Karpas-422 (cell line): ENCODE measurements around the gene OSR1. TPM values are rescaled to one million over a fixed set of nuclear protein-coding genes. Genes with fewer than 3 reads are reported as not detected.
A peak's percentile ranks its signal among the peaks of the same experiment; 100 is the strongest.

Experiments used
- DNase-seq: peaks from one replicate; pipeline ENCODE4 v3.0.0-alpha.2; 2015
- H2AFZ ChIP-seq: fragments of 200-600 bp; sonication (generic); 2 replicates; pipeline ENCODE4 v1.6.1; 2014; ENCODE audit warnings: antibody characterized with exemption, low read length, mixed read lengths
- H3K27ac ChIP-seq: fragments of 200-600 bp; sonication (generic); 2 replicates; pipeline ENCODE4 v1.5.1; 2014; ENCODE audit warnings: mild to moderate bottlenecking, low read length, moderate library complexity
- H3K27me3 ChIP-seq: fragments of 200-600 bp; sonication (generic); 2 replicates; pipeline ENCODE4 v1.6.1; 2014; ENCODE audit warnings: low read length, mixed read lengths
- H3K36me3 ChIP-seq: fragments of 200-600 bp; sonication (generic); 2 replicates; pipeline ENCODE4 v1.6.1; 2014; ENCODE audit warnings: low read length, mixed read lengths; ENCODE audit not compliant: insufficient read depth
- H3K4me1 ChIP-seq: fragments of 200-600 bp; sonication (generic); 2 replicates; pipeline ENCODE4 v1.6.1; 2014; ENCODE audit warnings: mild to moderate bottlenecking, low read length, mixed read lengths
- H3K4me2 ChIP-seq: fragments of 200-600 bp; sonication (generic); 2 replicates; pipeline ENCODE4 v1.6.1; 2014; ENCODE audit warnings: low read length, low read depth, mild to moderate bottlenecking; ENCODE audit not compliant: poor library complexity, severe bottlenecking
- H3K4me3 ChIP-seq: fragments of 200-600 bp; sonication (generic); 2 replicates; pipeline ENCODE4 v1.5.1; 2014; ENCODE audit warnings: mild to moderate bottlenecking, antibody characterized with exemption, low read length, mixed read lengths
- H3K79me2 ChIP-seq: fragments of 200-600 bp; sonication (generic); 2 replicates; pipeline ENCODE4 v1.6.1; 2014; ENCODE audit warnings: mild to moderate bottlenecking, low read length, mixed read lengths
- H3K9ac ChIP-seq: fragments of 200-600 bp; sonication (generic); 2 replicates; pipeline ENCODE4 v1.6.0; 2014; ENCODE audit warnings: low read length
- H3K9me2 ChIP-seq: fragments of 200-600 bp; sonication (generic), shearing (Covaris generic); replicated peaks from 2 replicates; pipeline ENCODE4 v1.6.0; 2014; ENCODE audit warnings: mild to moderate bottlenecking, low read length, moderate library complexity; ENCODE audit not compliant: insufficient read depth
- H3K9me3 ChIP-seq: fragments of 300-700, 200-600 bp; sonication (generic); 2 replicates; pipeline ENCODE4 v1.6.1; 2014; ENCODE audit warnings: low read length, mixed read lengths
- H4K20me1 ChIP-seq: fragments of 200-600 bp; sonication (generic); 2 replicates; pipeline ENCODE4 v1.6.1; 2014; ENCODE audit warnings: mild to moderate bottlenecking, antibody characterized with exemption, low read length, low read depth; ENCODE audit not compliant: insufficient read depth
- total RNA-seq: library from RNA; depleted of rRNA; stranded (reverse); fragments of >200 nt; shearing (Covaris generic); gene quantifications from 2 replicates; pipeline ENCODE4 v1.2.3, GENCODE V29; 2014; ENCODE audit warnings: low replicate concordance

Gene OSR1
- total RNA-seq, 1 experiment from 2014 or later: not detected

DNA sequence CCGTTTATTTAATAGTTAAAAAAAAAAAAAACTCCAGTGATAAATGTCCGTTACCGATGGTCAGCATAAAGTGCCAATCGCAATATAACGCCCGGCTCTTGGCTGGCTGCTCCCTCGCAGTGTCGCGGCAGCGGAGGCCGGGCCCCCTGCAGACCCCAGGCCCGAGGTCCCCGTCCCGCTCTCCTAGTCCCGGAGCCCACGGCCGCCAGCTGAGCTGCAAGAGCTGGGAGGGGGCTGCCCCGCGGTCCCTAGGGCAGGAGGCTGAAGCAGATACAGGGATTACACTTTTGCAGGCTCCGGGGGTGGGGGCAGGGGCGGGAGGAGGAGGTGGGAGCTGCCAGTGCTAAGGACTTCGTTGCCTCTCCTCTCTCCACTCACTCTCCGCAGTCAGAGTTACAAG is 6.9 kb downstream of the OSR1 start:
- H3K36me3 ChIP-seq: no peaks in the 10 kb centered on the region
- H2AFZ ChIP-seq: no peak overlapping the region
- no peaks in the 10 kb centered on the region for H3K9me3 ChIP-seq
- no peak overlapping the region for H3K27ac ChIP-seq
- H3K9me2 ChIP-seq: no peaks in the 10 kb centered on the region
- no peaks in the 10 kb centered on the region for H4K20me1 ChIP-seq
- no peak overlapping the region for H3K9ac ChIP-seq
- H3K4me3 ChIP-seq: no peak overlapping the region
- H3K4me1 ChIP-seq: peaks cover 7% of the 10 kb centered on the region
- H3K79me2 ChIP-seq: peaks cover 3% of the 10 kb centered on the region; the same call in 1 of the 2 replicates
- DNase-seq: no peak
- no peaks in the 10 kb centered on the region for H3K27me3 ChIP-seq
- no peak overlapping the region for H3K4me2 ChIP-seq

DNA sequence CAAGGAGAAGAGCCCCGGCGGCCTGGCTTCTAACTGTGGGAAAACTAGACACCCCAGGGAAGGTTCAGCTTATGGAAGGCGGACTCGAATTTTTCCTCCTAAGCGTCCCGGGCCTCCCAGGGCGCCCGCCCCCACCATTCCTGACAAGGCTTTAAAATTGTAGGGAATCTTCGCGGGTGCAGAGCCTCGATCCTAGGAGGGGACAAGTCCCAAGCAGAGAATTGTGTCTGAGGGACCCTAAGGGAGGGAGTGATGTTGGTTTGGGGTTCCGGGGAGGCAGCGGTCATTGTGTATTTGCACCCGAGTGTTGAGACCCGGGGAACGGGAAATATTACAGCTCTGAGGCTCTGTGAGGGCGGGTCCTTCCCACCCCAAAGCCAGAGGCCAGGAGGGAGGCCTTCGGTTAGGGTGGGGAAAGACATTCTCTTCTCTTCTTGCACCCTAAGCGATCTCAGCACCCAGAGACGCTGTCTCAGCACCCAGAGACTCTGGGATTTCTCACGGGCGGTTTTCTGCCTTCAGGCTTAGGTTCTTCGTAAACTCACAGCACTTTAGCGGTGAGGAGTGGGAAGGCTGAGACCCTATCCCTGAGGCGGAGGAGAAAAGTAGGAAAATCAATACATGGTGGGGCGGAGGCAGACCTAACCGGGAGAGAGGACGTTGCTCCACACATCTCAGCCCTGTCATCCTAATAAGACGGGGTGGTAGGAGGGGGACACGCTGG is 7.6 kb downstream of the OSR1 start:
- DNase-seq: no peak
- Histone ChIP-seq H3K4me2 (no peak overlapping the region), H4K20me1 (no peaks in the 10 kb centered on the region), H3K27me3 (no peaks in the 10 kb centered on the region), H3K9me2 (no peaks in the 10 kb centered on the region), H3K4me3 (no peak overlapping the region), H3K27ac (no peak overlapping the region), H3K79me2 (peaks cover 3% of the 10 kb centered on the region; the same call in 1 of the 2 replicates), H2AFZ (no peak overlapping the region), H3K9me3 (no peaks in the 10 kb centered on the region), H3K9ac (no peak overlapping the region), H3K4me1 (peaks cover 7% of the 10 kb centered on the region), H3K36me3 (no peaks in the 10 kb centered on the region)

DNA sequence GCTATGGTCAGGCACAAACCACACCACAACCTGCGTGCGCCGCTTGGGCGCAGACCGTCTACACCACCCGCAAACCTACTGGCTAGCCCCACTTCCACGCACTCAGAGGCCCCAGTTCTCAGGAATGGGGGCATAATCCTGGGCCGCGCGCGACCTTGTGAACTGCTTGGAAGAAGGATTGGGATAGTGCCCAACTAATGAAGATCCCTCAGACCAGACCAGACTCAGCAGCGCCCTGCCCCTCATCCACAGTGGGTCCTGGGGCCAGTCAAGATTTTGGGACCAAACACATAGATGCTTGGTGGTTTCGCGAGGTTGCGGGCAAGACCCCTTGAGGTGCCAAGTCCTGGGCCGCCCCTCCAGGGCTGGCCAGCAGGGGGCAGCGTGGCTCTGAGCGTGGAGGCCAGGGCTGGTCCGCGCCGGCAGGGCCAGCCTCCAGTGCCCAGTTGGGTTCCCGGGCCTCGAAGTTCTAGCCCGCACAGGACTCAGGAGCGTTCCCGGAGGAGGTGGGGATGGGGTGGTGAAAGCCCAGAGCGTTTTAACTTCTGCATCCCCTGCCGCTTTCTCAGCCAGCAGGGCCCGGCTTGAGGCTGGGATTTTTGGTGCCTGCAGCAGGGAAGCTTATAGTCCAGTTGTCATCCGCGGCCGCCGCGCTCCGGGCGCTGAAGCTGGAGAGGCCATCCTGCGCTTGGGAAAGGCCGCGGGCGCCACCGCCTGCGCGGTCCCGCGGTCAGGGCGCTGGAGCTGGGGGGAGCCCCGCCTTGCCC is 8.3 kb downstream of the OSR1 start:
- Histone ChIP-seq H3K9ac (no peak overlapping the region), H3K36me3 (no peaks in the 10 kb centered on the region), H3K27ac (no peak overlapping the region), H3K4me3 (no peak overlapping the region), H3K9me2 (no peaks in the 10 kb centered on the region), H3K27me3 (no peaks in the 10 kb centered on the region), H3K9me3 (no peaks in the 10 kb centered on the region), H2AFZ (no peak overlapping the region), H3K4me1 (peaks cover 7% of the 10 kb centered on the region), H4K20me1 (no peaks in the 10 kb centered on the region), H3K4me2 (no peak overlapping the region), H3K79me2 (peaks cover 3% of the 10 kb centered on the region; the same call in 1 of the 2 replicates)
- peak; percentile 73 for DNase-seq

DNA sequence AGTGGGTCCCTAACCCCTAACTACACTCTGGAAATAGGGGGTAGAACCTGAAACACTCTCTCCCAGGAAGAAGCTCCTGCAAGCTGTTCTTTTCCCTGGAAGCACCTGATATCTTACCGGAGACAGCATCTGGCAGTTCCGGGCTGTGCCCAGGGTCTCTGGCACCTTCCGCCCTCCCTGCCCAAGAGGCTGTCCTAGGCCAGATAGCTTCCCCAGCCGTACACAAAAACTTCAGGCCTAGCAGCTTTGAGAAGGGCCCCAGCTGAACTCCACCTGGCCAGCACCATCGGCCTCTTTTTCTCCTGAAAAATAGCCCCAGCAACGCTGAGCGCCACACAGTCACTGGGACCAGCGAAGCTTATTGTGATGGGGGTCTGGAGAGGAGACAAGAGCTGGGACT is 9.7 kb downstream of the OSR1 start:
- Histone ChIP-seq H3K9ac (no peak overlapping the region), H2AFZ (no peak overlapping the region), H3K9me3 (no peaks in the 10 kb centered on the region), H3K27me3 (no peaks in the 10 kb centered on the region), H3K4me1 (peaks cover 7% of the 10 kb centered on the region), H3K27ac (no peak overlapping the region), H4K20me1 (no peaks in the 10 kb centered on the region), H3K9me2 (no peaks in the 10 kb centered on the region), H3K36me3 (no peaks in the 10 kb centered on the region), H3K4me3 (peak overlapping the region; percentile 86; the same call in 1 of the 2 replicates), H3K79me2 (peaks cover 3% of the 10 kb centered on the region; the same call in 1 of the 2 replicates), H3K4me2 (no peak overlapping the region)
- no peak for DNase-seq

DNA sequence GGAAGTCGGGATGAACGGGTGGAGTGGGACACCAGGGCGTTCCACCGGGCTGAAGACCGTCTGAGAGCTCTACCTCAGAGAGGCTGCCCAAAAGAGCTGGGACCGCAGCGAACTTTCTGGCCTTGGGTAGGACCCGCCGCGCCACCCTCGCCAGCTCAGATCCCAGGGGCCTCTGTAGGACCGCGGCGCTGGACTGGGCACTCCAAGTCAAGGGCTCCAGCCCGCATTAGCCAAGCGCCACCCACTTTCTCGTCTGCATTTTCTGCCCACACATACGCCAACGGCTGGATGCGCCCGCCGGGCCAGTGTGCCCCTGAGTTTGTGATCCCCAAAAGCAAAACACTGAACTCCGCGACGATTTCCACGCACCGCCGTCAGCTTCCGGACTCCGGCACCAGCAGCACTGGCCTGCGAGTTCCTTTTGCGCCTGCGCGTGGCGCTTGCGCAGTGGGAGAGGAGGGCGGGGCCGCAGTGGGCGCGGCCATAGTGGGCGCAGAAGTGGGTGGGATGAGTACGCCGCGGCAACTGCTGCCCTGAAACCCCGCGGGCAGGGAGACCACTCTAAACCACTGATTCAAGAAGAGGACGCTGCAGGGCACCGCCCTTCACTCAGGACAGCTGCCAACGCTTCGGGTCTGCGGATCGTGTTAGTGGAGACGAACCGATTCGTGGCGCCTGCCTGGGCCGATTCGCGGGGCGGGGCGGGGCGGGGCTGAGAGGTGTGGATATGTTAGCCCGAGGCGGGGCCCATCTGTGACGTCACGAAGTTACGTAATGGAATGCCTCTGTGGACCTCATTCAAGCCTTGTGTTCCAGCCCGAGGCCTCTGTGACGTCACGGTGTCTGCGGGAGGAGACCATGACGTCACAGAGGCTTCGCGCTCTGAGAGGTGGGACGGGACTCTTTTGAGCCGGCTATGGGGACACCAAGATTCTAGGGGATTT is 10.5 kb downstream of the OSR1 start:
- Histone ChIP-seq H3K27ac (peak overlapping the region; percentile 55; the same call in 1 of the 2 replicates), H2AFZ (peak overlapping the region; percentile 88), H3K9ac (peak overlapping the region; percentile 80), H3K4me1 (peaks cover 7% of the 10 kb centered on the region), H3K27me3 (no peaks in the 10 kb centered on the region), H4K20me1 (no peaks in the 10 kb centered on the region), H3K4me2 (peak overlapping the region; percentile 92), H3K4me3 (peak overlapping the region; percentile 86), H3K36me3 (no peaks in the 10 kb centered on the region), H3K79me2 (peaks cover 3% of the 10 kb centered on the region; the same call in 1 of the 2 replicates), H3K9me3 (no peaks in the 10 kb centered on the region), H3K9me2 (no peaks in the 10 kb centered on the region)
- DNase-seq: peak; percentile 97

DNA sequence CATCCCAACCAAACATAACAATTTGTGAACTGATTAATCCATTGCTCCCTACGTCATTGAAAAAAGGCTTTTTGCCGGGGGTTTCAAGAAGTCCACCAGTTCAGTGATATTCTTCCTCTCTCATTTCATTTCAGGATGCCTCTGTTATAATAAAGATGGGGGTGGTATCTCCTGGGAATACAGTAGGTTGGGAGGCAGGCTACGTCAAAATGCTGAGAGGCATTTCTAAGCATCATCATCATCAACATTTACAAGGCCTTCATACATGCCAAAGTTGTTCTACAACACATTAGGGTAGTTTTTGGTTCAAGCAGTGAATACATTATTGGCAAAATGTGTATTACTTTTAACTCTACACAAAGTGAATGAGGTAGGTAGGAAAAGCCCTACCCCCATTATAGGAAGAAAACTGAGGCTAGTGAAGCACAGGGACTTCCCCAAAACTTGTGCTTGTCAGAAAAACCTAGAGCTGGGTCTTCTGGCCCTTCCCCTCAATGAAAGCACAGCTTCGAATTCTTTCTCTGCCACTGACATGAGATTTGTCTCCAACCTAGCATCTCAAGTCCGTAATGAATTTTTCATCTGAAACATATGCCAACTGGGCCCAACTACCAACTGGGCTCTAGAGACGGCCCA is 11.3 kb downstream of the OSR1 start:
- no peaks in the 10 kb centered on the region for H4K20me1 ChIP-seq
- H3K4me3 ChIP-seq: peak overlapping the region; percentile 86
- no peaks in the 10 kb centered on the region for H3K27me3 ChIP-seq
- H3K27ac ChIP-seq: no peak overlapping the region
- peak overlapping the region; percentile 80 for H3K9ac ChIP-seq
- no peaks in the 10 kb centered on the region for H3K9me3 ChIP-seq
- H3K4me2 ChIP-seq: peak overlapping the region; percentile 92
- no peaks in the 10 kb centered on the region for H3K36me3 ChIP-seq
- peak overlapping the region; percentile 88 for H2AFZ ChIP-seq
- peaks cover 3% of the 10 kb centered on the region; the same call in 1 of the 2 replicates for H3K79me2 ChIP-seq
- DNase-seq: peak; percentile 68
- peaks cover 7% of the 10 kb centered on the region for H3K4me1 ChIP-seq
- no peaks in the 10 kb centered on the region for H3K9me2 ChIP-seq

DNA sequence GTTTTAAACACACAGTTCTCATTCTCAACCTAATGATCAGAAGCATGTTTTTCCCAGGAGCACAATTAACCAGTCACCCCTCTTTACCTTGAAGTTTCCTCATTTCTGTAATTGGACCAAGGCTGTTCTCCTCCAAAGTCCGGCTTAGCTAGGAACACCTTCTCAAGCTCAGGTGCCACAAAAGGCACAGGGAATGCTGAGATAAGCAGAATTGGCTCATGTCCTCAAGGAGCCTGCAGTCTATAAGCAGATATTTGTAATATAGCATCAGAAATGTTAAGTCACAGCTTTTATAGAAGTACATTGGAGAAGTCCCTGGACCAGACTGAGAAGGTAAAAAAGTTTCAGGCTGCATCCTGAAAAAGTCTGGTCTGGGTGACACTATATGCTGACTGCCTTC is 20.7 kb downstream of the OSR1 start:
- Histone ChIP-seq H3K27ac (no peak overlapping the region), H4K20me1 (no peaks in the 10 kb centered on the region), H3K9me3 (no peaks in the 10 kb centered on the region), H3K27me3 (no peaks in the 10 kb centered on the region), H2AFZ (no peak overlapping the region), H3K79me2 (no peaks in the 10 kb centered on the region), H3K4me2 (no peak overlapping the region), H3K4me1 (no peaks in the 10 kb centered on the region), H3K36me3 (no peaks in the 10 kb centered on the region), H3K9me2 (no peaks in the 10 kb centered on the region), H3K4me3 (no peak overlapping the region), H3K9ac (no peak overlapping the region)
- no peak for DNase-seq
